HL-60 (cell line): ENCODE data around the gene ARHGAP45.

Experiments
- DNase-seq, 2 experiments: peaks; one replicate each; pipeline ENCODE4 v3.0.0-alpha.2; 2010 to 2020; ENCODE audit warnings: low read depth in 1 of 2, low spot score in 1 of 2
- H3K27ac ChIP-seq: fragments of 250-450 bp; sonication (Bioruptor Pico); replicated peaks from 2 replicates; pipeline ENCODE4 v1.5.1; 2020; ENCODE audit warnings: mild to moderate bottlenecking, moderate library complexity
- H3K27me3 ChIP-seq: fragments of 250-450 bp; sonication (Bioruptor Pico); 2 replicates; pipeline ENCODE4 v1.5.1; 2021; ENCODE audit warnings: mild to moderate bottlenecking, moderate library complexity; ENCODE audit not compliant: insufficient read depth, poor library complexity, severe bottlenecking
- H3K4me3 ChIP-seq: replicated peaks from 2 replicates; pipeline ENCODE4 v1.5.1; 2011; ENCODE audit warnings: mild to moderate bottlenecking, control low read depth, low read length; ENCODE audit not compliant: insufficient read depth
- CTCF ChIP-seq: IDR thresholded peaks from one replicate; pipeline ENCODE4 v1.5.1; 2011; ENCODE audit warnings: low read length, control low read depth, inconsistent platforms; ENCODE audit not compliant: insufficient read depth
- GABPA ChIP-seq: IDR thresholded peaks from 2 replicates; pipeline ENCODE4 v1.6.1; 2012; ENCODE audit warnings: low read depth
- POLR2AphosphoS5 ChIP-seq: IDR thresholded peaks from 2 replicates; pipeline ENCODE4 v1.6.1; 2012; ENCODE audit warnings: low read depth
- REST ChIP-seq: IDR thresholded peaks from 2 replicates; pipeline ENCODE4 v1.6.1; 2012; ENCODE audit warnings: low read depth; ENCODE audit not compliant: insufficient replicate concordance
- SPI1 ChIP-seq: IDR thresholded peaks from 2 replicates; pipeline ENCODE4 v1.6.1; 2012; ENCODE audit warnings: low read depth, mild to moderate bottlenecking, borderline replicate concordance

ARHGAP45 gene

DNA sequence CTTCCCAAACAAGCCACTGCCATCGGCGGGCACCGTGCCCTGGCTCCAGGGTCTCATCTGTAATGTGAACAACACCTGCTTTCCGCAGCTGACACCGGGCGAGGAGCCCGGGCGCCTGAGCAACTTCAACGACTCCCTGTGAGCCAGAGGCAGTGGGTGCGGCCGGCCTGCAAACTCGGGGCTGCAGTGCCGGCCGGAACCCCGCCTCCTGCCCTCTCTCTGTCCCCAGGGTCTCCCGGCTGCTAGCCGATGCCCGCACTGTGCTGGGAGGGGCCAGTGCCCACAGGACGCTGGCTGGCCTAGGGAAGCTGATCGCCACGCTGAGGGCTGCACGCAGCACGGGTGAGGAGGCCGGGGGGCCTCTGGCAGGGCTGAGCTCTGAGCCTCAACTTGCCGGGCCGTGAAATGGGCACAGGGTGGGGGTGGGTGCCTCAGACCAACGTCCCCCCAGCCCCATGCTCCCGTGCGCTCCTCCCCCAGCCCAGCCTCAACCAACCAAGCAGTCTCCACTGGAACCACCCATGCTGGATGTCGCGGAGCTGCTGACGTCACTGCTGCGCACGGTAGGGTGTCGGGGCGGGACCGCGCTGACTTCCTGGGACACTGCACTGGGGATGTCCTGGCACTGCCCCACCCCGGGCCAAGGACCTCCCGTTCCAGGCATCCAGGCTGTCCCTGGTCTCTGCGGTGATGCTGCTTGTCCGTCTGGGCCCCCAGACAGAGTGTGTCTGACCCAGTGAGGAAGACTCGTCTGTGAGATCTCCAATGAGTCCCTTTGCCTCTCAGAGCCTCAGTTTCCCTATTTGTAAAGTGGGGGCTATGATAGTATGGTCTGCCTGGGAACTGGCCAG lies 24.9 kb upstream of the ARHGAP45 start:
- TF ChIP-seq SPI1 (no peak), CTCF (no peak), GABPA (no peak), REST (no peak), POLR2AphosphoS5 (no peak)
- no peak overlapping the region for H3K4me3 ChIP-seq
- DNase-seq = no peak
- H3K27ac ChIP-seq = no peak overlapping the region
- no peaks in the 10 kb centered on the region for H3K27me3 ChIP-seq

GRCh38 chr19:1042689-1043511 lies 24.1 kb upstream of the ARHGAP45 start:
- no peak for TF ChIP-seq CTCF
- H3K27me3 ChIP-seq = no peaks in the 10 kb centered on the region
- no peak for DNase-seq
- H3K27ac ChIP-seq = no peak overlapping the region
- no peak overlapping the region for H3K4me3 ChIP-seq

DNA sequence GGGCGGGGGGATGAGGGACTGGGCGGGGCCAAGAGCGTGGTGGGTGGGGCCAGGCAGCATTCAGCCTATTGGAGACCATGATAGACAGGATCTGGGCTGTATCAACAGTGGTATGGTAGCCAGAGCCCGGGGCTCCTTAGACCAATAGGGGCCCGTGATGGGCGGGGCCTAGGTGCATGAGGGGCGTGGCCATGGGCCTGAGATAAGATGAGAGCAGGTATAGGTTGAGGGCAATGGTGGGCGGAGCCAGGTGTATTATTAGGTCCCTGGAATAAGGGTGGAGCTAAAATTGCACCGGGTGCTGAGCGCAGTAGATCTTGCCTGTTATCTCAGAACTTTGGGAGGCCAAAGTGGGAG lies 21.7 kb upstream of the ARHGAP45 start:
- no peak for DNase-seq
- Histone ChIP-seq H3K4me3 (no peak overlapping the region), H3K27me3 (no peaks in the 10 kb centered on the region), H3K27ac (no peak overlapping the region)
- no peak for TF ChIP-seq REST
- TF ChIP-seq SPI1 = no peak

- no peak for DNase-seq
- no peak overlapping the region for H3K4me3 ChIP-seq
- TF ChIP-seq CTCF = no peak
- TF ChIP-seq SPI1 = no peak
Observed at GRCh38 chr19:1046117-1046626, 20.8 kb upstream of the ARHGAP45 start.

More at GRCh38 chr19:1046117-1046626, 20.8 kb upstream of the ARHGAP45 start:
- H3K27me3 ChIP-seq = no peaks in the 10 kb centered on the region
- no peak overlapping the region for H3K27ac ChIP-seq
